Panc1 (cell line): ENCODE results near the gene MCOLN1. TPM values are rescaled to one million over a fixed set of nuclear protein-coding genes. Genes with fewer than 3 reads are reported as not detected.
A peak's percentile ranks its signal among the peaks of the same experiment; 100 is the strongest.

Experiments
- ATAC-seq: fragments of 200-7000 bp; cut with Tn5 transposase; 2 replicates; pipeline ENCODE4 v1.9.1; 2020; ENCODE audit warnings: mild to moderate bottlenecking, moderate library complexity
- BruUV-seq: library from RNA; stranded (reverse); fragments of 400-500 nt; replicated peaks from 2 replicates; lab custom pipeline; 2021; lab: Mats Ljungman, UMichigan
- CTCF ChIA-PET: fragments of 300-600 bp; sonication (Branson Sonifier 250); formaldehyde crosslinking; loops from one replicate; lab custom pipeline; 2022; ENCODE audit warnings: antibody characterized with exemption; lab: Charles Lee
- POLR2A ChIA-PET: fragments of 300-600 bp; sonication (Branson Sonifier 250); formaldehyde crosslinking; loops from one replicate; lab custom pipeline; 2022; ENCODE audit warnings: antibody characterized with exemption; lab: Charles Lee
- DNase-seq: peaks from one replicate; pipeline ENCODE4 v3.0.0-alpha.2; 2010; ENCODE audit warnings: low read depth, low spot score
- H3K27ac ChIP-seq: 2 replicates; pipeline ENCODE4 v1.5.1; 2011; ENCODE audit warnings: mild to moderate bottlenecking, low read length, inconsistent platforms
- H3K27me3 ChIP-seq: fragments of 200-500 bp; sonication (Bioruptor generic); 2 replicates; pipeline ENCODE4 v1.6.0; 2014; ENCODE audit warnings: low read length, inconsistent platforms; ENCODE audit not compliant: control insufficient read depth, insufficient read depth
- H3K36me3 ChIP-seq: fragments of 200-500 bp; sonication (Bioruptor generic); 2 replicates; pipeline ENCODE4 v1.5.1; 2014; ENCODE audit warnings: inconsistent platforms, mild to moderate bottlenecking, low read length, moderate library complexity; ENCODE audit not compliant: control insufficient read depth, insufficient read depth
- H3K4me1 ChIP-seq: 2 replicates; pipeline ENCODE4 v1.5.1; 2011; ENCODE audit warnings: inconsistent platforms, mild to moderate bottlenecking, low read length, moderate library complexity; ENCODE audit not compliant: control insufficient read depth, insufficient read depth
- H3K4me3 ChIP-seq, 2 experiments: 2 replicates each; pipeline ENCODE4 v1.5.1; 2011 to 2012; ENCODE audit warnings: low read depth in 2 of 2, low read length in 2 of 2, mild to moderate bottlenecking in 2 of 2, inconsistent platforms in 1 of 2, moderate library complexity in 1 of 2
- H3K9me3 ChIP-seq: fragments of 200-500 bp; sonication (Bioruptor generic); 2 replicates; pipeline ENCODE4 v1.5.1; 2014; ENCODE audit warnings: low read depth, mild to moderate bottlenecking, inconsistent platforms, low read length, moderate library complexity; ENCODE audit not compliant: control insufficient read depth, insufficient read depth
- POLR2AphosphoS5 ChIP-seq: IDR thresholded peaks from 2 replicates; pipeline ENCODE4 v1.6.1; 2012; ENCODE audit warnings: mild to moderate bottlenecking, low read depth, low read length, moderate library complexity
- REST ChIP-seq, 2 experiments: IDR thresholded peaks; 2 replicates each; pipeline ENCODE4 v1.6.1; 2011 to 2012; ENCODE audit warnings: low read depth in 2 of 2, control low read depth in 1 of 2, low read length in 1 of 2, mild to moderate bottlenecking in 1 of 2, moderate library complexity in 1 of 2; ENCODE audit not compliant: insufficient read depth in 1 of 2
- SIN3A ChIP-seq: IDR thresholded peaks from 2 replicates; pipeline ENCODE4 v1.6.1; 2012; ENCODE audit warnings: low read depth, mild to moderate bottlenecking, low read length, moderate library complexity, borderline replicate concordance; ENCODE audit not compliant: insufficient read depth
- TCF7L2 ChIP-seq: IDR thresholded peaks from 2 replicates; pipeline ENCODE4 v1.6.1; 2011; ENCODE audit warnings: mild to moderate bottlenecking, low read depth, low read length, inconsistent platforms
- in situ Hi-C: cut with HindIII; loops from 2 replicates; pipeline ENCODE4 v1.10.0; 2016; ENCODE audit warnings: low sequenced_read_pairs, low pct_unique_long_range_greater_than_20kb
- intact Hi-C: fragments of 100-400 bp; cut with micrococcal nuclease; formaldehyde crosslinking; loops from one replicate; pipeline ENCODE4 v1.10.0; 2022; ENCODE audit not compliant: unreplicated experiment
- total RNA-seq: library from RNA; stranded (reverse); gene quantifications from one replicate; pipeline ENCODE4 v1.2.1, GENCODE V29; 2021; ENCODE audit not compliant: unreplicated experiment
- TF ChIP-seq, protein P1 (sequence below): fragments of 450-650 bp; IDR thresholded peaks from 2 replicates; pipeline ENCODE4 v1.5.1; 2017; ENCODE audit warnings: mild to moderate bottlenecking

The MCOLN1 gene
- total RNA-seq, 1 experiment from 2014 or later = 28.0 TPM

DNA sequence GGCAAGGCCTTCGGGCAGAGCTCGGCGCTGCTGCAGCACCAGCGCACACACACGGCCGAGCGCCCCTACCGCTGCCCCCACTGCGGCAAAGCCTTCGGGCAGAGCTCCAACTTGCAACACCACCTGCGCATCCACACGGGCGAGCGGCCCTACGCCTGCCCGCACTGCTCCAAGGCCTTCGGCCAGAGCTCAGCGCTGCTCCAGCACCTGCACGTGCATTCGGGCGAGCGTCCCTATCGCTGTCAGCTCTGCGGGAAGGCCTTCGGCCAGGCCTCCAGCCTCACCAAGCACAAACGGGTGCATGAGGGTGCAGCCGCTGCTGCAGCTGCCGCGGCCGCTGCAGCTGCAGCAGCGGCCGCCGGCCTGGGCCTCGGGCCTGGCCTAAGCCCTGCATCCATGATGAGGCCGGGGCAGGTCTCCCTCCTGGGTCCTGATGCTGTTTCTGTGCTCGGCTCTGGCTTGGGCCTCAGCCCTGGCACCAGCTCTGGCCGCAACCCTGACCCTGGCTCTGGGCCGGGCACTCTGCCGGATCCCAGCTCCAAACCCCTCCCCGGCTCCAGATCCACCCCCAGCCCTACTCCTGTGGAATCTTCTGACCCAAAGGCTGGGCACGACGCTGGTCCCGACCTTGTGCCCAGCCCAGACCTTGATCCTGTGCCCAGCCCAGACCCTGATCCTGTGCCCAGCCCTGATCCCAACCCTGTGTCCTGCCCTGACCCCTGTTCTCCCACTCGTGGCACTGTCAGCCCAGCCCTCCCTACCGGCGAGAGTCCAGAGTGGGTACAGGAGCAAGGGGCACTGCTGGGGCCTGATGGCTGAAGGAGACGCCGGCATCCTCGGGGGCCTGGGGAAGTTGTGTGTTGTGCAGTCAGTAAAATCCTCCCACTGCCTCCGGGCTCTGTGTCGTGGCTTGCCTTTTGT is 2.0 kb upstream of the MCOLN1 start:
- no peak overlapping the region for H3K4me3 ChIP-seq
- POLR2A ChIA-PET = interaction anchor here (0.5 to 0.6 kb wide), 2 partner anchors 14 to 72 kb away, joined by 3 to 5 read pairs; no protein-coding TSS in a partner anchor
- ATAC-seq (no peak), DNase-seq (no peak)
- no peaks in the 10 kb centered on the region for H3K9me3 ChIP-seq
- intact Hi-C loops (no loop called here), in situ Hi-C loops (no loop called here)
- no peaks in the 10 kb centered on the region; the same call in 1 of the 2 replicates for H3K36me3 ChIP-seq
- no peak for TF ChIP-seq POLR2AphosphoS5
- TF ChIP-seq TCF7L2 = no peak
- TF ChIP-seq REST (IDR thresholded peaks at IDR 0.05; ENCODE audit: insufficient read depth in 1 of 2, low read depth in 2 of 2, low read length in 1 of 2) = no peak
- no peak overlapping the region for H3K27ac ChIP-seq
- H3K4me1 ChIP-seq = peaks cover 3% of the 10 kb centered on the region
- H3K27me3 ChIP-seq = no peaks in the 10 kb centered on the region
- CTCF ChIA-PET = interaction anchor here (0.6 kb wide), 1 partner anchor 279 kb away, joined by 6 read pairs; no protein-coding TSS in a partner anchor
- no TSS peak for BruUV-seq

GRCh38 chr19:7521551-7522071 is 813 bp upstream of the MCOLN1 start:
- intact Hi-C loops (no loop called here), in situ Hi-C loops (no loop called here)
- DNase-seq (no peak), ATAC-seq (no peak)
- Histone ChIP-seq H3K36me3 (no peaks in the 10 kb centered on the region; the same call in 1 of the 2 replicates), H3K27ac (peak overlapping the region; percentile 85), H3K4me3 (peak overlapping the region; percentile 63 to 73), H3K4me1 (no peaks in the 10 kb centered on the region; the same call in 1 of the 2 replicates), H3K9me3 (no peaks in the 10 kb centered on the region), H3K27me3 (no peaks in the 10 kb centered on the region)
- ChIA-PET POLR2A (interaction anchor here (0.6 kb wide), 1 partner anchor 149 kb away, joined by 5 read pairs; no protein-coding TSS in a partner anchor), CTCF (no interaction called here)
- TF ChIP-seq REST (IDR thresholded peaks at IDR 0.05; ENCODE audit: insufficient read depth in 1 of 2, low read depth in 2 of 2, low read length in 1 of 2) (no peak), SIN3A (no peak), POLR2AphosphoS5 (no peak), TCF7L2 (no peak)
- TF ChIP-seq, protein P1, sequence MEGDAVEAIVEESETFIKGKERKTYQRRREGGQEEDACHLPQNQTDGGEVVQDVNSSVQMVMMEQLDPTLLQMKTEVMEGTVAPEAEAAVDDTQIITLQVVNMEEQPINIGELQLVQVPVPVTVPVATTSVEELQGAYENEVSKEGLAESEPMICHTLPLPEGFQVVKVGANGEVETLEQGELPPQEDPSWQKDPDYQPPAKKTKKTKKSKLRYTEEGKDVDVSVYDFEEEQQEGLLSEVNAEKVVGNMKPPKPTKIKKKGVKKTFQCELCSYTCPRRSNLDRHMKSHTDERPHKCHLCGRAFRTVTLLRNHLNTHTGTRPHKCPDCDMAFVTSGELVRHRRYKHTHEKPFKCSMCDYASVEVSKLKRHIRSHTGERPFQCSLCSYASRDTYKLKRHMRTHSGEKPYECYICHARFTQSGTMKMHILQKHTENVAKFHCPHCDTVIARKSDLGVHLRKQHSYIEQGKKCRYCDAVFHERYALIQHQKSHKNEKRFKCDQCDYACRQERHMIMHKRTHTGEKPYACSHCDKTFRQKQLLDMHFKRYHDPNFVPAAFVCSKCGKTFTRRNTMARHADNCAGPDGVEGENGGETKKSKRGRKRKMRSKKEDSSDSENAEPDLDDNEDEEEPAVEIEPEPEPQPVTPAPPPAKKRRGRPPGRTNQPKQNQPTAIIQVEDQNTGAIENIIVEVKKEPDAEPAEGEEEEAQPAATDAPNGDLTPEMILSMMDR = no peak
- BruUV-seq = no TSS peak
